SJCRH30 (cell line): ENCODE measurements around the gene SOHLH1. TPM values are rescaled to one million over a fixed set of nuclear protein-coding genes. Genes with fewer than 3 reads are reported as not detected.
A peak's percentile ranks its signal among the peaks of the same experiment; 100 is the strongest.

Source experiments
- DNase-seq, 2 experiments: peaks; one replicate each; pipeline ENCODE4 v3.0.0-alpha.2; 2015 to 2020
- H3K27ac ChIP-seq: fragments of 250-450 bp; sonication (Bioruptor Pico); 2 replicates; pipeline ENCODE4 v1.5.1; 2020; ENCODE audit warnings: mild to moderate bottlenecking, moderate library complexity
- H3K27me3 ChIP-seq: fragments of 250-450 bp; sonication (Bioruptor Pico); 2 replicates; pipeline ENCODE4 v1.5.1; 2020; ENCODE audit warnings: mild to moderate bottlenecking, moderate library complexity
- H3K36me3 ChIP-seq: fragments of 250-450 bp; sonication (Bioruptor Pico); 2 replicates; pipeline ENCODE4 v1.5.1; 2020; ENCODE audit warnings: mild to moderate bottlenecking, moderate library complexity
- H3K4me1 ChIP-seq: fragments of 250-450 bp; sonication (Bioruptor Pico); 2 replicates; pipeline ENCODE4 v1.5.1; 2020; ENCODE audit warnings: mild to moderate bottlenecking, moderate library complexity
- H3K4me3 ChIP-seq: fragments of 250-450 bp; sonication (Bioruptor Pico); 2 replicates; pipeline ENCODE4 v1.5.1; 2020; ENCODE audit warnings: mild to moderate bottlenecking, moderate library complexity
- H3K9me3 ChIP-seq: fragments of 250-450 bp; sonication (Bioruptor Pico); replicated peaks from 2 replicates; pipeline ENCODE4 v1.5.1; 2020; ENCODE audit warnings: mild to moderate bottlenecking, moderate library complexity
- total RNA-seq: library from RNA; depleted of rRNA; stranded (reverse); fragments of >200 nt; shearing (Covaris generic); gene quantifications from 2 replicates; pipeline ENCODE4 v1.2.3, GENCODE V29; 2014; rRNA removed

SOHLH1 gene, protein sequence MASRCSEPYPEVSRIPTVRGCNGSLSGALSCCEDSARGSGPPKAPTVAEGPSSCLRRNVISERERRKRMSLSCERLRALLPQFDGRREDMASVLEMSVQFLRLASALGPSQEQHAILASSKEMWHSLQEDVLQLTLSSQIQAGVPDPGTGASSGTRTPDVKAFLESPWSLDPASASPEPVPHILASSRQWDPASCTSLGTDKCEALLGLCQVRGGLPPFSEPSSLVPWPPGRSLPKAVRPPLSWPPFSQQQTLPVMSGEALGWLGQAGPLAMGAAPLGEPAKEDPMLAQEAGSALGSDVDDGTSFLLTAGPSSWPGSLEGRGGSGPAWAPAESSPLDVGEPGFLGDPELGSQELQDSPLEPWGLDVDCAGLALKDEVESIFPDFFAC
- 2.1 and 2.4 TPM in 2 replicates for total RNA-seq

DNA sequence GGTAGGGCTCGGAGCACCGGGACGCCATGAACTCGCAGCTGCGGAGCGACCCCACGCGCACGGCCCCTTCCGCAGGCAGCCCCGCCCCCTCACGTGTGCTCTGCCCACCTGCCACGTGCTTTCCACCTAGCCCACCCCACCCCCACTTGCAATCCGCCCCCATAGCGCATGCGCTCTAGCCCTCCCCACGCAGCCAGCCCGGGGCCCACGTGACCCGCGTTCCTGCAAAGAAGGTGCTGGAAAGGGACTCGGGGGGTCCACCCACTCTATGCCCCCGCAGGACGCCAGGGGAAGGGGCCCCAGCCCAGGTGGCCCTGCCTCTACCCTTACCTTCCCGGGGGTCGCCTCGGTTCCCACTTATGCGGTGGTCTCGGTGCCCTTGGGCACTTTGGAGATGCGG, at the start of gene SOHLH1:
Gene SOHLH1, minus strand, starts transcription at position 42 of the 400 bp plus-strand sequence. Its CDS starts 14 bp downstream, at position 28.
- no peaks in the 10 kb centered on the region for H3K9me3 ChIP-seq
- no peak for DNase-seq
- peaks cover 30% of the 10 kb centered on the region for H3K4me1 ChIP-seq
- no peaks in the 10 kb centered on the region for H3K27me3 ChIP-seq
- no peak within 1 kb of the TSS for H3K27ac ChIP-seq
- H3K36me3 ChIP-seq = no peaks in the 10 kb centered on the region
- H3K4me3 ChIP-seq = no peak within 1 kb of the TSS

DNA sequence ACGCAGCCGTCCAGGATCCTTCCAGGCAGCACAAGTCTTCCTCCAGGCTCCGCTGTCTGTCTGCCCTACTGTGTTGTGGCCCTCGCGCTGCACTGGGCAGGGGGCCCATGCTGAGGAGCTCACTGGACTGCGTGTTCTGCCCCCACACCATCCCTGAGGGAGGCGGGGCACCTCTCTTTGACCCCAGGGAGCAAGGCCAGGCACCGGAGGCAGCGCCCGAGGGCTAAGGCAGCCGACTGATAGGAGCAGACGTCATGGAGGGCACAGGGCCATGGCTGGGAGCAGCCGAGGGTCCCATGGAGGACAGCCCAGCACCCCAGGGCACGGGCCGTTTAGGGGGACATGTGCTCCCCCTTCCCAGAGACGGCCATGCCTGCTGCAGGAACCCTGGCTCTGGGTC, 49.4 kb upstream of the SOHLH1 start:
- no peak overlapping the region for H3K27ac ChIP-seq
- no peaks in the 10 kb centered on the region for H3K4me1 ChIP-seq
- H3K36me3 ChIP-seq = no peaks in the 10 kb centered on the region
- DNase-seq = no peak
- peaks cover 46% of the 10 kb centered on the region for H3K27me3 ChIP-seq
- no peaks in the 10 kb centered on the region for H3K9me3 ChIP-seq
- no peak overlapping the region for H3K4me3 ChIP-seq

DNA sequence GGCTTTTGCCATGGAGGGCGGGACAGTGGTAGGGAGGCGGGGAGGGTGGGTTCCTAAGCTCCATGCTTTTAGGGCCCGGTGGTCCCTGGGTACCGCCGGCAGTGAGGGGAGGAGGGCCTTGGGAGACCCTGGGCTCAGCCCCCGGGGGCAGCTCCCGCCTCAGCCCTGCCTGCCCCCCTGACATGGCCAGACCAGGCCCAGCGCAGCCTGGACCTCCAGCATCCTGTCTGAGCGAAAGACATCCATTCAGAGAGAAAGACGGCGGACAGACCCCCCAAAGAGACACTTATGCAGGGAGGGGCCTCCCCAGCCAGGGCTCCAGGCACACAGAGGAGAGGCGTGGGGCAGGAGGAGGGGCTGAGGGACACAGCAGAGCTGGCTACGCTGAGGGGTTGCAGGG, 48.0 kb upstream of the SOHLH1 start:
- Histone ChIP-seq H3K9me3 (no peaks in the 10 kb centered on the region), H3K27me3 (peaks cover 48% of the 10 kb centered on the region), H3K4me3 (no peak overlapping the region), H3K4me1 (no peaks in the 10 kb centered on the region), H3K27ac (no peak overlapping the region), H3K36me3 (no peaks in the 10 kb centered on the region)
- no peak for DNase-seq

DNA sequence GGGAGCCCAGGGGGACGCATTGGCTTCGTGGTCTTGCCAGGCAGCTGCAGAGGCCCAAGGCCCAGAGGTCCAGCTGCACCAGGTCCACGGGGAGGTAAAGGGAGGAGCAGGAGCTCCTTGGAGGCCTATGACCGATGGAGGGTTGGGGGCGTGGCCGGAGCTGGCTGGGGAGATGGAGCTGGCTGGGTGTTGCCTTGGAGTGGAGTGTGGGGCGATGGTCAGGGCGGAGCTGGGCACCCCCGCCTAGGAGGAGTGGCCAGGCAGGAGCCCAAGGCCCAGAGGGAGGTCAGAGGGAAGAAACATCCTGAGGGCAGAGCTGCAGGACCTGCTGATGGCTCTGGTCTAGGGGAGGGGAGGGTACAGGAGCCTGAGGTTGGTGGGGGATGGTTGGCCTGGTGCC, 47.3 kb upstream of the SOHLH1 start:
- H3K4me3 ChIP-seq = no peak overlapping the region
- H3K36me3 ChIP-seq = no peaks in the 10 kb centered on the region
- H3K9me3 ChIP-seq = no peaks in the 10 kb centered on the region
- no peak overlapping the region for H3K27ac ChIP-seq
- H3K27me3 ChIP-seq = peaks cover 49% of the 10 kb centered on the region
- no peaks in the 10 kb centered on the region for H3K4me1 ChIP-seq
- no peak for DNase-seq

DNA sequence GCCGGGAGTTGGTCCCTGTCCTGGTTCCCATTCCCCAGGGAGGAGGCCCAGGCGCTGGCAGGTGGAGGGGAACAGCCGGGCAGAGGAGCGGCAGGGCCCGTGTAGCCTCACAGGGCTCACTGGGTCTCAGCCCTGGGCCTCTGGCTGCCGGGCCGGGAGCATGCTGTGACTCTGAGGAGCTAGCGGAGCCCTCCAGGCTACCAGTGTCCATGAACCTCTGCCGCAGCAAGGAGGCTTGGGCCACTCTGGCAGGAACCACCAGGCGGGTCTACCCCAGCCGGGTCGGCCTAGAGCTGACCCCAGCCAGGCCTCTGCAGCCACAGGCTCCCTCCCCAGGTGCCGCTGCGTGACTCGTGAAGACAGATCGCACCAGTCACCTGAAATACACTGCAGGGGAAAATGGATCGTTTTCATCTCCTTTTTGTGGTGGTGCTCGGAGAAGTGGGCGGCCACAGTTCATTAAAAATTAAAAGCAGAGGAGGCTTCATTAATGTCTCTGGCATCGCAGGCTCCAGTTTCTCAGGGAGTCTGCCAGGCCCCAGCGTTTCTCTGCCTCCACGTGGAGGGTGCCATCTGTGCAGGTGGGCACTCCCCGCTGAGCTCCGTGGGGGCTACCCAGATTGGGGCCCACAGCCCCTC, 46.5 kb upstream of the SOHLH1 start:
- H3K4me3 ChIP-seq = no peak overlapping the region
- peak in 1 of 2 experiments; percentile 30 for DNase-seq
- no peaks in the 10 kb centered on the region for H3K4me1 ChIP-seq

DNA sequence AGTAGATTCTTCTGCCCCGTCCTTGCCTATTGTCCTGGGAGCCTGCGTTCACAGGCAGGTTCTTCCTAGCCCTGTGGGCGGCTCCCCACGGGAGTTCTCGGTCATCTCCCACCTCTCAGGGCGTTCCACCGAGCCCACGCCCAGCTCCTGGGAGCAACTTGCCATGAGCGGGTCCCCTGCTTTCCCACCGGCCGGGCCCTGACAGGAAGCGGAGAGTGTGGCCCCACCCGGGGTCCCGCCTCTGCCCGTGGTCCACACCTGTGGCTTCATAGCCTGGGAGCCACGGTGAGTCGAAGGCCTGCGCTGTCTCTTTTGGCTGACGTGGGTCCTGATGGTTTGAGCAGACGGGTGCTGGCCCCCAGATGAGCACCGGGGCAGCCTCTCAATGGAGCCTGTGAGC, 45.9 kb upstream of the SOHLH1 start:
- no peak overlapping the region for H3K27ac ChIP-seq
- peaks cover 62% of the 10 kb centered on the region for H3K27me3 ChIP-seq
- no peak overlapping the region for H3K4me3 ChIP-seq
- no peaks in the 10 kb centered on the region for H3K9me3 ChIP-seq
- no peaks in the 10 kb centered on the region for H3K4me1 ChIP-seq
- H3K36me3 ChIP-seq = no peaks in the 10 kb centered on the region
- no peak for DNase-seq

More for the DNA sequence above, 46.5 kb upstream of the SOHLH1 start:
- no peak overlapping the region for H3K27ac ChIP-seq
- H3K27me3 ChIP-seq = peaks cover 56% of the 10 kb centered on the region
- H3K9me3 ChIP-seq = no peaks in the 10 kb centered on the region
- no peaks in the 10 kb centered on the region for H3K36me3 ChIP-seq

DNA sequence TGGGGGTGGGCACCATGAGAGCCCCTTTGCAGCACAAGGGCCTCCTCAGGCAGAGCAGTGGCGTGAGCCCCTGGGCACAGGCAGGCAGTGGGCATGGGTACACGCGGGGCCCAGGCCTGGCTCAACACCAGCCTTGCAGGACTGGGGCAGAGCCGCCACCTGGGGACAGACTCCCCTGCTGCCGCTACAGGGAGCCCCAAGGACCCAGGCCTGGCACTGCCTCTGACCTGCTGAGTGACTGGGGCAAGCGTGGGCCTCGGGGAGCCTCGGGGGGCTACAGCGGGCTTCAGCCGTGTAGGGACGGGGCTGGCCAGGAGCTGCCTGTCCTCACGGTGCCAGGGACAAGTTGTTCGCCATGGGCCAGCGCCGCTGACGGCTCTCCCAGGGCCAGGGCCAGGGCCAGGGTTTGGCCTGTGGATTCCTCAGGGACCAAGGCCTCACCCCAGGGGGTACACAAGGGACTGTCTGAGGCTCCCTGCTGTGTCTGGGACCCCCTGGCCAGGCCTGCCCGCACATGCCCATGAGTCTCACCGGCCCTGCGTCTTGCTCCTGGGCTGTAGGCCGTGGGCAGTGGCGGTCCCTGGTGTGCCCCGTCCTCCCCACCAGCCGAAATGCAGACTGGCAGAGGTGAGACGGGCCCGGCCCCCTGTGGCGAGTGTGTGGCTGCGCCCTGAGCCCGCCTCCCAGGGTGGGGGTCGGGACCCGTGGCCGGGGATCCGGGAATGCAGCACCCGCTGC, 45.2 kb upstream of the SOHLH1 start:
- no peak for DNase-seq
- H3K4me1 ChIP-seq = no peaks in the 10 kb centered on the region
- no peaks in the 10 kb centered on the region for H3K9me3 ChIP-seq
- no peak overlapping the region for H3K4me3 ChIP-seq
- peaks cover 62% of the 10 kb centered on the region for H3K27me3 ChIP-seq
- H3K36me3 ChIP-seq = no peaks in the 10 kb centered on the region
- H3K27ac ChIP-seq = no peak overlapping the region

DNA sequence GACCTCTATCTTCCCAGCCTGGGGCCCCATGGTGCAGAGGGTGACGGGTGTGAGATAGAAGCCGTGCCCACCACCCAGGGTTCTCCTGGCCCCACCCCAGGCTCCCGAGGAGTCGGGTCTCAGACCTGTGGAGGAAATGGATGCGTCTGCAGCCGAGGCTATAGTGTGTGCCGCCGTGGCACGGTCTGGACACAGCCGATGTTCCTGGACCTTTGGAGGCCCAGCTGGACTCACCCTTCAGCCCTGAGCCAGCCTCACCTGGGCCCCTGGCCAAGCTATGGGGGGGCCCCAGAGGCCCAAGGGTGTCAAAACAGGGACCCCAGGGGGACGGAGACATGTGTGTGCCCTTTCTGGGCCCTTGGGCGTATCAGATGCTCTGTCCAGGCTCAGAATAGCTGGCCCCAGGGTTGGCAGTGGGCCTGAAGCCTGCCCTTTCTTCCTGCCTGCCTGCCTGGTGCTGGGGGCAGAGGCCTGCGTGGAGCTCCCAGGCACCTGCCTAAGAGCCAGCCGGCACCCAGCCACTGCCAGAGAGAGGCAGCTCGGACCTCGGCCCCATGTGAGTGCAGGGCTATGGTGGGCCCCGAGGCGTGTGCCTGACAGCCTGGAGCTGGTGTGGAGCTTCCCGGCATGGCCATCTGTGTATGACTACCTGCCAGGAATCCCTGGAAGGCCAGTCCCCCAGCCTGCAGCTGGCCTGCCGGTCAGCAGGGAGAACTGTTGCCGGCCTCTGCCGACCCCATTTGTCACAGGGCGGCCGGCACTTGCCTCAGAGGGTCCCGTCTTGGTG, 44.5 kb upstream of the SOHLH1 start:
- no peak for DNase-seq
- Histone ChIP-seq H3K27ac (no peak overlapping the region), H3K4me3 (no peak overlapping the region), H3K4me1 (no peaks in the 10 kb centered on the region), H3K36me3 (no peaks in the 10 kb centered on the region), H3K9me3 (no peaks in the 10 kb centered on the region), H3K27me3 (peaks cover 61% of the 10 kb centered on the region)

DNA sequence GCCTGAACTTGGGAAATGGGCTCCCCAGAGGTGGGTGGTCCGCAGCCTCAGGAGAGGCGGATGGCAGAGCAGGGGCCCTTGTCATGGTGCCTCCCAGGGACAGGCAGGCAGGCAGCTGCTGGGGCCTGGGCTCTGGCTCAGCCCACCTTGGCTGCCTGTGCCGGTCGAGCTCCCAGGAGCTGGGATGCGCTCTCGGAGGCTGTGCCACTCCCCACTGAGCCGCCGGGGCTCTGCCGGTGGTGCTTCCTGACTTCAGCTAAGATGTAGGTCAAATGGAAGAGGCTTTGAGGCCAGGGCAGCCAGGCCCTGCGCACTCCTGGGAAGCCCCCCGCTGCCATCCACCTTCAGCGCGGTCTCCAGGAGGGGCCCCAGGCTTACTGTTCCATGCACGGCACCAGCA, 43.7 kb upstream of the SOHLH1 start:
- H3K36me3 ChIP-seq = no peaks in the 10 kb centered on the region
- DNase-seq = no peak
- H3K27ac ChIP-seq = no peak overlapping the region
- no peaks in the 10 kb centered on the region for H3K4me1 ChIP-seq
- H3K9me3 ChIP-seq = no peaks in the 10 kb centered on the region
- H3K4me3 ChIP-seq = no peak overlapping the region
- peaks cover 61% of the 10 kb centered on the region for H3K27me3 ChIP-seq

DNA sequence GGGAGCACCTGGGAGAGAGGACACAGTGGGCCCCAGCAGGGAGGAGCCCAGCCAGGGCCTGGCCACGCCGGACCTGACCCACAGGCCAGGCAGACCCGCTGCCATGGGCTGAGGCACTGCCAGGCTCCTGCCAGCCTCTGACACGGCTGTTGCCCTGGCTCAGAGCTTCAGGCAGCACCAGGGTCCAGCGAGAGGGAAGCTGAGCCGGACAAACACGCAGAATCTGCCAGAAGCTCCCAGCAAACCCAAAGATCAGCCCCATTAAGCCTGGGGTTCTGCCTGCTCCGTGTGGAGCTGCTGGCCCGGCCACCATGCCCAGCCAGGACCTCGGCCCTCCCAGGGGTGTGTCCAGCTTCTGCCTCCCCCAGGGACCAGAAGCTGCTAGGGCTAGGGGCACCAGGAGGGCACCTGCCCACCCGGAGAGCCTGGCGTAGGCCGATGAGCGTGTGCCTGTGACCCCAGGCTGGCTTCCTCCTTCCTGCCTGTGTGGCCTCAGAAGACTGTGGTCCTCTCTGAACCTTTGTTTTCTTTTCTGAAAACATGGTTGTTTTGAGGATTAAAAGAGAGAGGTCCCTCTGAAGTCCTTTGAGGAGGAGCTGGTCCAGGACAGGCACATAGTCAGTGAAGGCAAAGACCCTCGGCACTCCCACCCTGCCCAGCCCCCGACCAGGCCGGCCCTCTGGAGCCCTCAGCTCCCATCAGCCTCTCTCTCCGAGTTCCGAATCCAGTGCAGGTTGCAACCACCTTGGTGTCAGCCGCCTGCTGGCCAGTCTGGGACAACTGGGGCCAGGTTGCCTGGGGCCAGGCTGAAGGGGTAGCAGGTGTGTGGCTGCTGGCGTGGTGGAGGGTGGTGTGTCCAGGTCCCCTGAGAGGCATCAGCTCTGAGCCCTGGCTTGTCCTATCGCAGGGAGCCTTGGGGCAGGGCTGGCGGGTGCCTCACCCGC, 42.3 kb upstream of the SOHLH1 start:
- no peak overlapping the region for H3K4me3 ChIP-seq
- no peaks in the 10 kb centered on the region for H3K4me1 ChIP-seq
- H3K36me3 ChIP-seq = no peaks in the 10 kb centered on the region
- DNase-seq = no peak
- no peaks in the 10 kb centered on the region for H3K9me3 ChIP-seq
- H3K27me3 ChIP-seq = peaks cover 50% of the 10 kb centered on the region
- no peak overlapping the region for H3K27ac ChIP-seq

DNA sequence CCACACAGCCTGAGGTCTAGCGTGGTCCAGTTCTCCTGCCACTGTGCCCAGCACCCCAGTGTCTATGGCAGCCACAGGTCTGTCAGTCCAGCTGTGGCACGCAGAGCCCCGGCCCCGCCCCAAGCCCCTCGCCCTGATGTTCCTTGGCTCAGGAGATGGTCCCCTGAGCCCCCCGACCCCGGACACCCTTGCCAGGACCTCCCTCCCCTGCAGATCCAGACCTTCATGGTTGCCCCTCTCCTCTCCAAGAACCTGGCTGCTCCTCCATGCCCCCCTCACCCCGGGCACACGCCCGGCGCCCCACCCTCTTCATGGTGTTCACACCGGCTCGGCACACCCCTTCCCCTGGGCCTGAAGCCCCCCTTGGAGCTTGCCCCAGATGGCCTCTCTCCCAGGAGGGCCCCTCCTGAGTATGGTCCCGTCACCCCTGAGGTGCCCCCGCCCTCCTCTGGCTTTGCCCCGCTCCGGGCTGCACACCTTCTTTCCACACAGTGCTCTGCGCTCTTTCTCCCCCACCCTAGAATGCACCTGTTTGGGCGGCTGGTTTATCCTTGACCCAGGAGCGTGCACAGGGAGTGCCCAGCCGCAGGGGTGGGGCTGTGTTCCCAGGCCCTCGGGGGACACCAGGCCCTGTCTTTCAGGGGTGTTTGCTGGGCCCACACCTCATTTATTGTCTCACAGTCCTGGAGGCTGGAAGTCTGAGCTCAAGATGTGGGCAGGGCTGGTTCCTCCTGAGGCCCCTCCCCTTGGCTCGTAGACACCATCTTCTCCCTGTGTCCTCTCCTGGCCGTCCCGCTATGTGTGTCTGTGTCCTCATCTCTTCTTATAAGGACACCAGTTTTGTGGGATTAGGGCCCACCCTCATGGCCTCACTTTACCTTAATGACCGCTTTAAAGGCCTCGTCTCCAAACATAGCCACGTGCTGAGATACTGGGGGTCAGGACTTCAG, 40.3 kb upstream of the SOHLH1 start:
- H3K4me3 ChIP-seq = no peak overlapping the region
- peaks cover 30% of the 10 kb centered on the region for H3K27me3 ChIP-seq
- no peaks in the 10 kb centered on the region for H3K36me3 ChIP-seq
- no peaks in the 10 kb centered on the region for H3K9me3 ChIP-seq
- no peak for DNase-seq
- H3K4me1 ChIP-seq = no peaks in the 10 kb centered on the region
- no peak overlapping the region for H3K27ac ChIP-seq

DNA sequence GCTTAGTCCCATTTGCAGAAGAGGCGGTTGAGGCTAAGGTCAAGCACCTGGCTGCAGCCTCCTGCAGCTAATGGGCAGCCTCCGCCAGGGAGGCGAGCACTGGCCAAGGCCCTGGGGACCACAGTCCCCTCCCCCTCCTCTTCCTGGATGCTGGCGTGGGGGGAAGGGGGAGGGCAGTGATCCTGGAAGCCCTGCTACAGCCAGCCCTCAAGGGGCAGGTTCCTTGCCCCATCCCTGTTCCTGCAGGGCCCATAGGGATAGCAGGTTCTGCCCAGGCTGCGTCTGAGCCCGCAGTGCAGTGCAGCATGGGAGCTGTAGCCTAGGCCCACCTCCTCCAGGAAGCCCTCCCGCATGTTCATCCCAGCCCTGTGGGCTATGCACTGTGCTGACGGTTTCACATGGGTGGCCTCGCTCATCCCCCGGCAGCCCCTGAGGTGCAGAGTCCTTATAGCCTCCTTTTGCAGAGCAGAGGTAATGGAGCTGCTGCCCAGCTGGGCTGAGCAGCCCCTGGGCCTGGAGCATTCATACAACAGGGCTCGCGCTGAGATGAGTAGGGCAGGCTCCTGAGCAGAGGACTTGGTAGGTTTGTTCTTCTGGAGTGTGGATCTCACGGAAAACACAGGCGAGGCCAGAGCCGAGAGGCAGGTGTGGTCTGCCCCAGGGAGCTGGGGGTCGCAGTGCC, 38.7 kb upstream of the SOHLH1 start:
- no peak for DNase-seq
- Histone ChIP-seq H3K27me3 (peaks cover 22% of the 10 kb centered on the region), H3K27ac (no peak overlapping the region), H3K4me1 (no peaks in the 10 kb centered on the region), H3K4me3 (no peak overlapping the region), H3K9me3 (no peaks in the 10 kb centered on the region), H3K36me3 (no peaks in the 10 kb centered on the region)
